22Rv1 (cell line): ENCODE results near the gene FANCC.

Experiments used
- H3K27ac ChIP-seq: fragments of 450-650 bp; 2 replicates; pipeline ENCODE4 v1.5.1; 2017
- CTCF ChIP-seq: fragments of 450-650 bp; IDR thresholded peaks from 2 replicates; pipeline ENCODE4 v1.5.1; 2017; ENCODE audit warnings: mild to moderate bottlenecking
- ZFX ChIP-seq: fragments of 450-650 bp; IDR thresholded peaks from 2 replicates; pipeline ENCODE4 v1.6.1; 2017; ENCODE audit warnings: antibody characterized with exemption, borderline replicate concordance

The FANCC gene

GRCh38 chr9:95246547-95246946, 71.0 kb downstream of the FANCC start:
- no peak for TF ChIP-seq CTCF
- no peak for TF ChIP-seq ZFX
- no peak overlapping the region for H3K27ac ChIP-seq

- no peak for TF ChIP-seq CTCF
- TF ChIP-seq ZFX = no peak
- no peak overlapping the region for H3K27ac ChIP-seq
These were observed 74.9 kb downstream of the FANCC start for GRCh38 chr9:95242613-95243012.

GRCh38 chr9:95239071-95239470, 78.4 kb downstream of the FANCC start:
- no peak for TF ChIP-seq ZFX
- TF ChIP-seq CTCF = no peak

GRCh38 chr9:95237336-95237735, 80.2 kb downstream of the FANCC start:
- TF ChIP-seq CTCF = no peak
- no peak for TF ChIP-seq ZFX
- H3K27ac ChIP-seq = no peak overlapping the region

More at GRCh38 chr9:95239071-95239470, 78.4 kb downstream of the FANCC start:
- H3K27ac ChIP-seq = no peak overlapping the region

- TF ChIP-seq CTCF (no peak), ZFX (no peak)
- H3K27ac ChIP-seq = no peak overlapping the region
These were observed 87.5 kb downstream of the FANCC start for GRCh38 chr9:95230046-95230445.

- TF ChIP-seq CTCF = no peak
- TF ChIP-seq ZFX = no peak
These were observed 88.1 kb downstream of the FANCC start for GRCh38 chr9:95229230-95229915.

GRCh38 chr9:95226921-95227320, 90.6 kb downstream of the FANCC start:
- TF ChIP-seq ZFX (no peak), CTCF (no peak)
- H3K27ac ChIP-seq = no peak overlapping the region

More at GRCh38 chr9:95229230-95229915, 88.1 kb downstream of the FANCC start:
- H3K27ac ChIP-seq = no peak overlapping the region
